ENCODE data around the gene ITPR1. TPM values are rescaled to one million over a fixed set of nuclear protein-coding genes. Genes with fewer than 3 reads are reported as not detected.

The ITPR1 gene
- total and polyA plus RNA-seq, 4 donors, result 3.7 to 39.4 (median 8.2) TPM

DNA sequence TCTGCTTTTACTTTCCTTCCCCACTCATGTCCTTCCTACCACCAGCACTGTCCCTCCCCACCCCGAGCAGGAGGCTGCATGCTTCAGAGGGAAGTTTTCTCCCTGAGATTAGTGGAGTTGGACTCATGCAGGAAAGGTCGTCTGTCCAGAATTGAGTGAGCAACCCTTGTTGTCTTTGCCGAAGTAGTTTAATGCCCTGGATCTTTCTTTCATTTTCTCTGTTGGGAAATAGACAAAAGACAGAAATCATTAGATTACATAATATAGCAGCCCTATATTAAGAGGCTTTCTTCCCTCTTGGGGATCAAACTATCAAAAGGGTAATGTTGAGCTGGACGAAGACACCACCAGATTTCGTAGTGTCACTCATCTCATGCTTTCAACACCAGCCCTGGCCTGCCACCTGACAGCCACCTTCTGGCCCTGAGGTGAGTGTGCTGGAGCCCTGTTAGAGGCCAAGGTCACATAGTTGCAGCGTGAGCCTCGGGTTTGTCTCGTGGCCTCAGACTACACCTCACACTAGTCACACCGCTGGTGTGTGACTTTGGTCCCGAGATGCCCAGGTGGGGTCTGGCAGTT lies 231.0 kb downstream of the ITPR1 start:
- H3K36me3 ChIP-seq (ENCODE audit: control insufficient read depth in 4 of 4, insufficient read depth in 3 of 4, low read depth in 1 of 4, low read length in 3 of 4), result no peaks in the 10 kb centered on the region
- DNase-seq (ENCODE audit: low spot score), result peak; percentile 37
- TF ChIP-seq RXRA (IDR thresholded peaks at IDR 0.05) (peak; percentile 95 to 99), YY1 (IDR thresholded peaks at IDR 0.05) (peak; percentile 34), ATF3 (IDR thresholded peaks at IDR 0.05) (peak; percentile 43), FOXA1 (IDR thresholded peaks at IDR 0.05) (no peak), NR2F2 (IDR thresholded peaks at IDR 0.05) (peak; percentile 77), MAX (IDR thresholded peaks at IDR 0.05) (peak; percentile 87), HNF4A (conservative IDR thresholded peaks at IDR 0.05) (peak; percentile 83 to 86), RAD21 (IDR thresholded peaks at IDR 0.05) (peak; percentile 51 to 52), HNF4G (IDR thresholded peaks at IDR 0.05) (peak; percentile 39), GABPA (IDR thresholded peaks at IDR 0.05 in 1 of 2, conservative IDR thresholded peaks at IDR 0.05 in 1 of 2) (peak in 1 of 2 donors; percentile 28), SP1 (IDR thresholded peaks at IDR 0.05) (peak; percentile 87), JUND (IDR thresholded peaks at IDR 0.05) (peak; percentile 48 to 53), CTCF (IDR thresholded peaks at IDR 0.05; ENCODE audit: low read depth, low read length, missing input control) (no peak)
- TF ChIP-seq, protein P1, sequence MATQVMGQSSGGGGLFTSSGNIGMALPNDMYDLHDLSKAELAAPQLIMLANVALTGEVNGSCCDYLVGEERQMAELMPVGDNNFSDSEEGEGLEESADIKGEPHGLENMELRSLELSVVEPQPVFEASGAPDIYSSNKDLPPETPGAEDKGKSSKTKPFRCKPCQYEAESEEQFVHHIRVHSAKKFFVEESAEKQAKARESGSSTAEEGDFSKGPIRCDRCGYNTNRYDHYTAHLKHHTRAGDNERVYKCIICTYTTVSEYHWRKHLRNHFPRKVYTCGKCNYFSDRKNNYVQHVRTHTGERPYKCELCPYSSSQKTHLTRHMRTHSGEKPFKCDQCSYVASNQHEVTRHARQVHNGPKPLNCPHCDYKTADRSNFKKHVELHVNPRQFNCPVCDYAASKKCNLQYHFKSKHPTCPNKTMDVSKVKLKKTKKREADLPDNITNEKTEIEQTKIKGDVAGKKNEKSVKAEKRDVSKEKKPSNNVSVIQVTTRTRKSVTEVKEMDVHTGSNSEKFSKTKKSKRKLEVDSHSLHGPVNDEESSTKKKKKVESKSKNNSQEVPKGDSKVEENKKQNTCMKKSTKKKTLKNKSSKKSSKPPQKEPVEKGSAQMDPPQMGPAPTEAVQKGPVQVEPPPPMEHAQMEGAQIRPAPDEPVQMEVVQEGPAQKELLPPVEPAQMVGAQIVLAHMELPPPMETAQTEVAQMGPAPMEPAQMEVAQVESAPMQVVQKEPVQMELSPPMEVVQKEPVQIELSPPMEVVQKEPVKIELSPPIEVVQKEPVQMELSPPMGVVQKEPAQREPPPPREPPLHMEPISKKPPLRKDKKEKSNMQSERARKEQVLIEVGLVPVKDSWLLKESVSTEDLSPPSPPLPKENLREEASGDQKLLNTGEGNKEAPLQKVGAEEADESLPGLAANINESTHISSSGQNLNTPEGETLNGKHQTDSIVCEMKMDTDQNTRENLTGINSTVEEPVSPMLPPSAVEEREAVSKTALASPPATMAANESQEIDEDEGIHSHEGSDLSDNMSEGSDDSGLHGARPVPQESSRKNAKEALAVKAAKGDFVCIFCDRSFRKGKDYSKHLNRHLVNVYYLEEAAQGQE (IDR thresholded peaks at IDR 0.05), result no peak
- TF ChIP-seq, protein P2, sequence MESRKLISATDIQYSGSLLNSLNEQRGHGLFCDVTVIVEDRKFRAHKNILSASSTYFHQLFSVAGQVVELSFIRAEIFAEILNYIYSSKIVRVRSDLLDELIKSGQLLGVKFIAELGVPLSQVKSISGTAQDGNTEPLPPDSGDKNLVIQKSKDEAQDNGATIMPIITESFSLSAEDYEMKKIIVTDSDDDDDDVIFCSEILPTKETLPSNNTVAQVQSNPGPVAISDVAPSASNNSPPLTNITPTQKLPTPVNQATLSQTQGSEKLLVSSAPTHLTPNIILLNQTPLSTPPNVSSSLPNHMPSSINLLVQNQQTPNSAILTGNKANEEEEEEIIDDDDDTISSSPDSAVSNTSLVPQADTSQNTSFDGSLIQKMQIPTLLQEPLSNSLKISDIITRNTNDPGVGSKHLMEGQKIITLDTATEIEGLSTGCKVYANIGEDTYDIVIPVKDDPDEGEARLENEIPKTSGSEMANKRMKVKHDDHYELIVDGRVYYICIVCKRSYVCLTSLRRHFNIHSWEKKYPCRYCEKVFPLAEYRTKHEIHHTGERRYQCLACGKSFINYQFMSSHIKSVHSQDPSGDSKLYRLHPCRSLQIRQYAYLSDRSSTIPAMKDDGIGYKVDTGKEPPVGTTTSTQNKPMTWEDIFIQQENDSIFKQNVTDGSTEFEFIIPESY (IDR thresholded peaks at IDR 0.05), result peak; percentile 73
- no peaks in the 10 kb centered on the region for H3K9me3 ChIP-seq (ENCODE audit: control insufficient read depth in 4 of 4, low read length in 3 of 4)
- H3K9ac ChIP-seq (ENCODE audit: low read depth in 1 of 2, low read length in 2 of 2), result peak overlapping the region in 1 of 2 donors; percentile 69
- H3K27ac ChIP-seq (ENCODE audit: low read depth in 1 of 2, low read length in 2 of 2), result peak overlapping the region; percentile 75 to 84
- peaks cover 5 to 55% (median 31%) of the 10 kb centered on the region in 4 donors for H3K4me1 ChIP-seq (ENCODE audit: control insufficient read depth in 4 of 4, insufficient read depth in 4 of 4, low read length in 3 of 4)
- WGBS, result 28% methylated on average over 10 of the region's 10 CpGs
- H3K27me3 ChIP-seq (ENCODE audit: control insufficient read depth in 4 of 4, insufficient read depth in 4 of 4, low read length in 3 of 4), result no peaks in the 10 kb centered on the region
- H3K4me3 ChIP-seq (ENCODE audit: low read depth in 1 of 3, low read length in 3 of 3), result no peak overlapping the region
